Endothelial cell (in vitro differentiated cells): Measurements from ENCODE around the gene LYL1. TPM values are rescaled to one million over a fixed set of nuclear protein-coding genes. Genes with fewer than 3 reads are reported as not detected.
A peak's percentile ranks its signal among the peaks of the same experiment; 100 is the strongest.

Experiments
- DNase-seq: peaks from one replicate; pipeline ENCODE4 v3.0.0; 2021; ENCODE audit warnings: low spot score
- H3K27ac Mint-ChIP-seq: one replicate; pipeline ENCODE4 v1.8.0; 2021; ENCODE audit warnings: mixed read lengths, inconsistent platforms; ENCODE audit not compliant: unreplicated experiment
- H3K27me3 Mint-ChIP-seq: one replicate; pipeline ENCODE4 v1.8.0; 2021; ENCODE audit warnings: mild to moderate bottlenecking, moderate library complexity, mixed read lengths, inconsistent platforms; ENCODE audit not compliant: unreplicated experiment
- H3K36me3 Mint-ChIP-seq: one replicate; pipeline ENCODE4 v1.8.0; 2021; ENCODE audit warnings: mild to moderate bottlenecking, low read depth, mixed read lengths, inconsistent platforms; ENCODE audit not compliant: unreplicated experiment
- H3K4me1 Mint-ChIP-seq: one replicate; pipeline ENCODE4 v1.8.0; 2021; ENCODE audit warnings: mild to moderate bottlenecking, mixed read lengths, inconsistent platforms; ENCODE audit not compliant: unreplicated experiment
- H3K4me3 Mint-ChIP-seq: one replicate; pipeline ENCODE4 v1.8.0; 2021; ENCODE audit warnings: mild to moderate bottlenecking, mixed read lengths, inconsistent platforms; ENCODE audit not compliant: unreplicated experiment
- H3K9me3 Mint-ChIP-seq: one replicate; pipeline ENCODE4 v1.8.0; 2021; ENCODE audit warnings: mixed read lengths, inconsistent platforms; ENCODE audit not compliant: unreplicated experiment
- CTCF ChIP-seq: fragments of 200-600 bp; sonication (generic); IDR thresholded peaks from one replicate; pipeline ENCODE4 v1.5.0; 2021; ENCODE audit warnings: antibody characterized with exemption; ENCODE audit not compliant: unreplicated experiment
- total RNA-seq: library from RNA; stranded (reverse); fragmentation: NEBNext Ultra II Directional; extraction: Animal tissue kit (Norgen Biotek cat#: 25700); gene quantifications from one replicate; pipeline ENCODE4 v1.2.1, GENCODE V29; 2021; ENCODE audit not compliant: unreplicated experiment

LYL1 gene
- total RNA-seq, 1 donor from 2014 or later = 68.6 TPM

- Mint-ChIP-seq H3K27me3 (peaks cover 12% of the 10 kb centered on the region), H3K4me1 (peaks cover 22% of the 10 kb centered on the region), H3K27ac (peak overlapping the region; percentile 74), H3K36me3 (peaks cover 13% of the 10 kb centered on the region), H3K4me3 (peak overlapping the region; percentile 97), H3K9me3 (no peaks in the 10 kb centered on the region)
- no peak for DNase-seq
- peak; percentile 22 for TF ChIP-seq CTCF
Measured at GRCh38 chr19:13100841-13101589, 1.6 kb downstream of the LYL1 start.

- Mint-ChIP-seq H3K27me3 (peaks cover 12% of the 10 kb centered on the region), H3K9me3 (no peaks in the 10 kb centered on the region), H3K4me3 (peak overlapping the region; percentile 91), H3K27ac (peak overlapping the region; percentile 62), H3K36me3 (peaks cover 14% of the 10 kb centered on the region), H3K4me1 (peaks cover 23% of the 10 kb centered on the region)
- TF ChIP-seq CTCF = no peak
- no peak for DNase-seq
Measured at GRCh38 chr19:13100031-13100588, 2.5 kb downstream of the LYL1 start.

GRCh38 chr19:13099073-13099999 lies 3.3 kb downstream of the LYL1 start:
- Mint-ChIP-seq H3K4me3 (peak overlapping the region; percentile 91), H3K27ac (peak overlapping the region; percentile 62), H3K27me3 (peaks cover 13% of the 10 kb centered on the region)

GRCh38 chr19:13098277-13099072 lies 4.2 kb downstream of the LYL1 start:
- no peak overlapping the region for H3K27ac Mint-ChIP-seq
- no peaks in the 10 kb centered on the region for H3K9me3 Mint-ChIP-seq
- peak overlapping the region; percentile 82 for H3K4me3 Mint-ChIP-seq
- H3K4me1 Mint-ChIP-seq = peaks cover 26% of the 10 kb centered on the region
- H3K27me3 Mint-ChIP-seq = peaks cover 13% of the 10 kb centered on the region
- no peak for TF ChIP-seq CTCF
- H3K36me3 Mint-ChIP-seq = peaks cover 14% of the 10 kb centered on the region
- no peak for DNase-seq

More at GRCh38 chr19:13099073-13099999, 3.3 kb downstream of the LYL1 start:
- TF ChIP-seq CTCF = no peak
- Mint-ChIP-seq H3K36me3 (peaks cover 14% of the 10 kb centered on the region), H3K4me1 (peaks cover 26% of the 10 kb centered on the region), H3K9me3 (no peaks in the 10 kb centered on the region)
- peak; percentile 61 for DNase-seq
